ENCODE results near the gene KLHL2.
A peak's percentile ranks its signal among the peaks of the same experiment; 100 is the strongest.
"Not testable (repeated sequence)": the region's sequence is repeated elsewhere in the genome, so short reads cannot be mapped to it uniquely, and the experiment has no call there.

The KLHL2 gene

GRCh38 chr4:165217325-165217724 lies 10.0 kb downstream of the KLHL2 start:
- Histone ChIP-seq H3K4me1 (ENCODE audit: control insufficient read depth, low read depth, low read length) (no peaks in the 10 kb centered on the region), H2BK5ac (ENCODE audit: low read length) (no peak overlapping the region), H3K9ac (ENCODE audit: low read length) (no peak overlapping the region), H3K27ac (ENCODE audit: low read depth, low read length) (no peak overlapping the region), H3K4me3 (ENCODE audit: low read length) (no peak overlapping the region), H2BK15ac (replicated peaks; ENCODE audit: low read depth) (no peak overlapping the region), H3K23ac (ENCODE audit: low read length) (no peak overlapping the region), H3K18ac (ENCODE audit: low read length) (no peak overlapping the region), H3K79me1 (ENCODE audit: low read length) (no peaks in the 10 kb centered on the region), H3K36me3 (ENCODE audit: control insufficient read depth, insufficient read depth, low read length) (no peaks in the 10 kb centered on the region), H4K8ac (ENCODE audit: low read depth, low read length) (no peak overlapping the region), H3K4ac (ENCODE audit: low read depth, low read length) (no peak overlapping the region), H3K56ac (ENCODE audit: low read length) (no peak overlapping the region), H3K79me2 (ENCODE audit: control insufficient read depth, insufficient read depth, low read length) (no peaks in the 10 kb centered on the region), H2AK5ac (ENCODE audit: low read length) (no peak overlapping the region), H4K5ac (ENCODE audit: low read length) (no peak overlapping the region), H2BK120ac (ENCODE audit: low read depth, low read length) (no peak overlapping the region), H3K4me2 (ENCODE audit: low read length) (no peak overlapping the region), H3K27me3 (ENCODE audit: insufficient read depth, low read length, poor library complexity) (no peaks in the 10 kb centered on the region)
- no CpG with 5 or more reads among the region's 3 CpGs for WGBS (ENCODE audit: extremely low coverage, insufficient coverage, low lambda C conversion rate)
- DNase-seq, result no peak

GRCh38 chr4:165221306-165221705 lies 13.9 kb downstream of the KLHL2 start:
- not testable (repeated sequence) for H3K79me2 ChIP-seq (ENCODE audit: control insufficient read depth, insufficient read depth, low read length); H3K4me1 ChIP-seq (ENCODE audit: control insufficient read depth, low read depth, low read length); H3K18ac ChIP-seq (ENCODE audit: low read length); H2BK15ac ChIP-seq (replicated peaks; ENCODE audit: low read depth); H3K4me3 ChIP-seq (ENCODE audit: low read length); H4K8ac ChIP-seq (ENCODE audit: low read depth, low read length); H3K79me1 ChIP-seq (ENCODE audit: low read length); H2BK120ac ChIP-seq (ENCODE audit: low read depth, low read length); H3K23ac ChIP-seq (ENCODE audit: low read length); H2AK5ac ChIP-seq (ENCODE audit: low read length); H3K9ac ChIP-seq (ENCODE audit: low read length); H3K4me2 ChIP-seq (ENCODE audit: low read length); H3K36me3 ChIP-seq (ENCODE audit: control insufficient read depth, insufficient read depth, low read length); H3K27me3 ChIP-seq (ENCODE audit: insufficient read depth, low read length, poor library complexity); DNase-seq; H3K4ac ChIP-seq (ENCODE audit: low read depth, low read length); H4K5ac ChIP-seq (ENCODE audit: low read length); H2BK5ac ChIP-seq (ENCODE audit: low read length); H3K27ac ChIP-seq (ENCODE audit: low read depth, low read length)
- WGBS (ENCODE audit: extremely low coverage, insufficient coverage, low lambda C conversion rate), result no CpG with 5 or more reads among the region's 4 CpGs
- H3K56ac ChIP-seq (ENCODE audit: low read length), result peak overlapping the region; percentile 34

GRCh38 chr4:165221993-165222650 lies 14.8 kb downstream of the KLHL2 start:
- not testable (repeated sequence) for DNase-seq; H4K5ac ChIP-seq (ENCODE audit: low read length); H3K4me2 ChIP-seq (ENCODE audit: low read length); H3K4me3 ChIP-seq (ENCODE audit: low read length); H4K8ac ChIP-seq (ENCODE audit: low read depth, low read length); H3K18ac ChIP-seq (ENCODE audit: low read length); H2BK120ac ChIP-seq (ENCODE audit: low read depth, low read length); H3K79me1 ChIP-seq (ENCODE audit: low read length); H3K56ac ChIP-seq (ENCODE audit: low read length); H2BK5ac ChIP-seq (ENCODE audit: low read length); H3K23ac ChIP-seq (ENCODE audit: low read length); H3K27me3 ChIP-seq (ENCODE audit: insufficient read depth, low read length, poor library complexity); H3K27ac ChIP-seq (ENCODE audit: low read depth, low read length); H2BK15ac ChIP-seq (replicated peaks; ENCODE audit: low read depth); H2AK5ac ChIP-seq (ENCODE audit: low read length); H3K79me2 ChIP-seq (ENCODE audit: control insufficient read depth, insufficient read depth, low read length); H3K4ac ChIP-seq (ENCODE audit: low read depth, low read length); H3K4me1 ChIP-seq (ENCODE audit: control insufficient read depth, low read depth, low read length); H3K36me3 ChIP-seq (ENCODE audit: control insufficient read depth, insufficient read depth, low read length); H3K9ac ChIP-seq (ENCODE audit: low read length)
- no CpG with 5 or more reads among the region's 5 CpGs for WGBS (ENCODE audit: extremely low coverage, insufficient coverage, low lambda C conversion rate)

- Histone ChIP-seq H2BK15ac (replicated peaks; ENCODE audit: low read depth) (no peak overlapping the region), H3K56ac (ENCODE audit: low read length) (no peak overlapping the region), H3K36me3 (ENCODE audit: control insufficient read depth, insufficient read depth, low read length) (no peaks in the 10 kb centered on the region), H3K23ac (ENCODE audit: low read length) (no peak overlapping the region), H3K4me1 (ENCODE audit: control insufficient read depth, low read depth, low read length) (no peaks in the 10 kb centered on the region), H3K4me3 (ENCODE audit: low read length) (no peak overlapping the region), H4K8ac (ENCODE audit: low read depth, low read length) (no peak overlapping the region), H4K5ac (ENCODE audit: low read length) (no peak overlapping the region), H3K4me2 (ENCODE audit: low read length) (no peak overlapping the region), H3K79me2 (ENCODE audit: control insufficient read depth, insufficient read depth, low read length) (no peaks in the 10 kb centered on the region), H3K9ac (ENCODE audit: low read length) (no peak overlapping the region), H2BK120ac (ENCODE audit: low read depth, low read length) (no peak overlapping the region), H3K18ac (ENCODE audit: low read length) (no peak overlapping the region), H3K79me1 (ENCODE audit: low read length) (no peaks in the 10 kb centered on the region), H2BK5ac (ENCODE audit: low read length) (no peak overlapping the region), H3K27me3 (ENCODE audit: insufficient read depth, low read length, poor library complexity) (no peaks in the 10 kb centered on the region), H3K4ac (ENCODE audit: low read depth, low read length) (no peak overlapping the region), H2AK5ac (ENCODE audit: low read length) (no peak overlapping the region), H3K27ac (ENCODE audit: low read depth, low read length) (no peak overlapping the region)
- no peak for DNase-seq
- WGBS (ENCODE audit: extremely low coverage, insufficient coverage, low lambda C conversion rate), result no CpG with 5 or more reads among the region's 2 CpGs
These were observed 15.3 kb downstream of the KLHL2 start for GRCh38 chr4:165222651-165222994.

- not testable (repeated sequence) for H3K27me3 ChIP-seq (ENCODE audit: insufficient read depth, low read length, poor library complexity); H4K8ac ChIP-seq (ENCODE audit: low read depth, low read length); H3K9ac ChIP-seq (ENCODE audit: low read length); H2BK5ac ChIP-seq (ENCODE audit: low read length); H3K27ac ChIP-seq (ENCODE audit: low read depth, low read length); H3K4me2 ChIP-seq (ENCODE audit: low read length); H3K56ac ChIP-seq (ENCODE audit: low read length); H3K4me1 ChIP-seq (ENCODE audit: control insufficient read depth, low read depth, low read length); H3K23ac ChIP-seq (ENCODE audit: low read length); H3K36me3 ChIP-seq (ENCODE audit: control insufficient read depth, insufficient read depth, low read length); H2AK5ac ChIP-seq (ENCODE audit: low read length); DNase-seq; H3K4me3 ChIP-seq (ENCODE audit: low read length); H4K5ac ChIP-seq (ENCODE audit: low read length); H2BK120ac ChIP-seq (ENCODE audit: low read depth, low read length); H3K79me2 ChIP-seq (ENCODE audit: control insufficient read depth, insufficient read depth, low read length); H3K18ac ChIP-seq (ENCODE audit: low read length); H3K4ac ChIP-seq (ENCODE audit: low read depth, low read length); H3K79me1 ChIP-seq (ENCODE audit: low read length); H2BK15ac ChIP-seq (replicated peaks; ENCODE audit: low read depth)
- no CpG with 5 or more reads among the region's 2 CpGs for WGBS (ENCODE audit: extremely low coverage, insufficient coverage, low lambda C conversion rate)
These were observed 20.0 kb downstream of the KLHL2 start for GRCh38 chr4:165227401-165227800.

- not testable (repeated sequence) for H3K36me3 ChIP-seq (ENCODE audit: control insufficient read depth, insufficient read depth, low read length); H3K4me1 ChIP-seq (ENCODE audit: control insufficient read depth, low read depth, low read length); H4K5ac ChIP-seq (ENCODE audit: low read length); H3K4ac ChIP-seq (ENCODE audit: low read depth, low read length); H2BK5ac ChIP-seq (ENCODE audit: low read length); H3K9ac ChIP-seq (ENCODE audit: low read length); H3K56ac ChIP-seq (ENCODE audit: low read length); H2AK5ac ChIP-seq (ENCODE audit: low read length); H3K18ac ChIP-seq (ENCODE audit: low read length); H3K79me1 ChIP-seq (ENCODE audit: low read length); H2BK120ac ChIP-seq (ENCODE audit: low read depth, low read length); H3K23ac ChIP-seq (ENCODE audit: low read length); H3K4me2 ChIP-seq (ENCODE audit: low read length); H3K27me3 ChIP-seq (ENCODE audit: insufficient read depth, low read length, poor library complexity); H3K4me3 ChIP-seq (ENCODE audit: low read length); H3K27ac ChIP-seq (ENCODE audit: low read depth, low read length); DNase-seq; H4K8ac ChIP-seq (ENCODE audit: low read depth, low read length); H3K79me2 ChIP-seq (ENCODE audit: control insufficient read depth, insufficient read depth, low read length); H2BK15ac ChIP-seq (replicated peaks; ENCODE audit: low read depth)
- no CpG with 5 or more reads among the region's 4 CpGs for WGBS (ENCODE audit: extremely low coverage, insufficient coverage, low lambda C conversion rate)
These were observed 22.3 kb downstream of the KLHL2 start for GRCh38 chr4:165229490-165230200.

Data from mesendoderm (in vitro differentiated cells).